Neural crest cell (in vitro differentiated cells): ENCODE results near the gene NUP93. TPM values are rescaled to one million over a fixed set of nuclear protein-coding genes. Genes with fewer than 3 reads are reported as not detected.
"Not testable (repeated sequence)": the region's sequence is repeated elsewhere in the genome, so short reads cannot be mapped to it uniquely, and the experiment has no call there.

ENCODE experiments used
- DNase-seq: peaks from one replicate; pipeline ENCODE4 v3.0.0; 2021; ENCODE audit warnings: low read depth, mixed read lengths, low spot score
- H3K27ac Mint-ChIP-seq: one replicate; pipeline ENCODE4 v1.8.0; 2021; ENCODE audit warnings: mild to moderate bottlenecking, mixed read lengths; ENCODE audit not compliant: unreplicated experiment
- H3K27me3 Mint-ChIP-seq: 2 replicates; pipeline ENCODE4 v1.8.0; 2021; ENCODE audit warnings: low read depth, mild to moderate bottlenecking, mixed read lengths
- H3K36me3 Mint-ChIP-seq: 2 replicates; pipeline ENCODE4 v1.8.0; 2021; ENCODE audit warnings: low read depth, mild to moderate bottlenecking, mixed read lengths
- H3K4me1 Mint-ChIP-seq: 2 replicates; pipeline ENCODE4 v1.8.0; 2021; ENCODE audit warnings: mixed read lengths
- H3K4me3 Mint-ChIP-seq: one replicate; pipeline ENCODE4 v1.8.0; 2021; ENCODE audit warnings: mild to moderate bottlenecking, mixed read lengths
- H3K9me3 Mint-ChIP-seq: 2 replicates; pipeline ENCODE4 v1.8.0; 2021; ENCODE audit warnings: mixed read lengths
- CTCF ChIP-seq: fragments of 200-600 bp; sonication (generic); conservative IDR thresholded peaks from 2 replicates; pipeline ENCODE4 v1.5.0; 2021; ENCODE audit warnings: antibody characterized with exemption, mild to moderate bottlenecking
- total RNA-seq: library from RNA; stranded (reverse); gene quantifications from 2 replicates; pipeline ENCODE4 v1.2.1, GENCODE V29; 2021

NUP93 gene
- total RNA-seq, 1 donor from 2014 or later: 152 TPM

GRCh38 chr16:56797861-56798260, 67.9 kb downstream of the NUP93 start:
- Mint-ChIP-seq H3K27ac (no peak overlapping the region), H3K4me1 (peaks cover 14% of the 10 kb centered on the region), H3K4me3 (no peak overlapping the region), H3K27me3 (no peaks in the 10 kb centered on the region), H3K36me3 (no peaks in the 10 kb centered on the region), H3K9me3 (no peaks in the 10 kb centered on the region)
- no peak for DNase-seq
- no peak for TF ChIP-seq CTCF

GRCh38 chr16:56798955-56799354, 69.0 kb downstream of the NUP93 start:
- H3K27ac Mint-ChIP-seq: no peak overlapping the region
- no peaks in the 10 kb centered on the region for H3K36me3 Mint-ChIP-seq

GRCh38 chr16:56800355-56800754, 70.4 kb downstream of the NUP93 start:
- peaks cover 2% of the 10 kb centered on the region for H3K36me3 Mint-ChIP-seq
- H3K27me3 Mint-ChIP-seq: no peaks in the 10 kb centered on the region
- no peaks in the 10 kb centered on the region for H3K9me3 Mint-ChIP-seq
- no peak for DNase-seq
- no peak overlapping the region for H3K27ac Mint-ChIP-seq
- no peak for TF ChIP-seq CTCF
- no peak overlapping the region for H3K4me3 Mint-ChIP-seq
- H3K4me1 Mint-ChIP-seq: no peaks in the 10 kb centered on the region

More at GRCh38 chr16:56798955-56799354, 69.0 kb downstream of the NUP93 start:
- DNase-seq: no peak
- Mint-ChIP-seq H3K4me1 (peaks cover 4% of the 10 kb centered on the region), H3K9me3 (no peaks in the 10 kb centered on the region), H3K27me3 (no peaks in the 10 kb centered on the region), H3K4me3 (no peak overlapping the region)
- TF ChIP-seq CTCF: no peak

GRCh38 chr16:56801762-56802161, 71.8 kb downstream of the NUP93 start:
- no peak for TF ChIP-seq CTCF
- no peak overlapping the region for H3K4me3 Mint-ChIP-seq
- H3K36me3 Mint-ChIP-seq: peaks cover 11% of the 10 kb centered on the region
- no peaks in the 10 kb centered on the region for H3K9me3 Mint-ChIP-seq
- no peak for DNase-seq
- no peaks in the 10 kb centered on the region for H3K27me3 Mint-ChIP-seq
- no peak overlapping the region for H3K27ac Mint-ChIP-seq
- no peaks in the 10 kb centered on the region for H3K4me1 Mint-ChIP-seq

- no peaks in the 10 kb centered on the region for H3K9me3 Mint-ChIP-seq
- no peak overlapping the region for H3K4me3 Mint-ChIP-seq
- no peak overlapping the region for H3K27ac Mint-ChIP-seq
- no peaks in the 10 kb centered on the region for H3K27me3 Mint-ChIP-seq
- DNase-seq: no peak
- H3K36me3 Mint-ChIP-seq: peaks cover 15% of the 10 kb centered on the region
- H3K4me1 Mint-ChIP-seq: no peaks in the 10 kb centered on the region
- no peak for TF ChIP-seq CTCF
Observed at GRCh38 chr16:56807011-56807675, 77.2 kb downstream of the NUP93 start.

GRCh38 chr16:56807676-56808067, 77.7 kb downstream of the NUP93 start:
- not testable (repeated sequence) for DNase-seq, H3K9me3 Mint-ChIP-seq, H3K27me3 Mint-ChIP-seq, H3K4me1 Mint-ChIP-seq, H3K27ac Mint-ChIP-seq, H3K4me3 Mint-ChIP-seq
- peaks cover 15% of the 10 kb centered on the region for H3K36me3 Mint-ChIP-seq
